ENCODE data around the gene CTTNBP2. TPM values are rescaled to one million over a fixed set of nuclear protein-coding genes. Genes with fewer than 3 reads are reported as not detected.

The CTTNBP2 gene
- total and polyA plus RNA-seq, 10 of the 15 experiments (the other 5 are each of a cell fraction or from before 2014, with no cell fraction given) = 0.04 to 0.43 TPM; not detected in 8

DNA sequence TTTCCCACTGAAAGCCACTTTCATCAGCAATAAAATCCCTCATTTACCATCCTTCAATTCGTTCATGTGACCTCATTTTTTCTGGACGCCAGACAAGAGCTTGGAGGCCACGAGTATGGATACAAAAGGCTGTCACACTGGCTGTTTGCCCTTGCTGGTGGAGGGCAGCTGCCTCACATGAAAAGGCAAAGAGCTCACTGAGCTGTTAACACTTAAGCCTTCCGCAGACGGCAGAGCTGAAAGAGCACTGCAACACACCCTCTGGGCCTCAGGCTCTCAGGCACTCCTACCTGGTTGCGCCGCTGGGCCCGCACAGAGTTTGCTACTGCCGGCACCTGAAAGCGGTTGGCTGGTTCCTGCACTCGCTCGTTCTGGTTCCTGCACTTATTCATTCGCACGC is 199.9 kb downstream of the CTTNBP2 start (continued):
- TF ChIP-seq, protein P1, sequence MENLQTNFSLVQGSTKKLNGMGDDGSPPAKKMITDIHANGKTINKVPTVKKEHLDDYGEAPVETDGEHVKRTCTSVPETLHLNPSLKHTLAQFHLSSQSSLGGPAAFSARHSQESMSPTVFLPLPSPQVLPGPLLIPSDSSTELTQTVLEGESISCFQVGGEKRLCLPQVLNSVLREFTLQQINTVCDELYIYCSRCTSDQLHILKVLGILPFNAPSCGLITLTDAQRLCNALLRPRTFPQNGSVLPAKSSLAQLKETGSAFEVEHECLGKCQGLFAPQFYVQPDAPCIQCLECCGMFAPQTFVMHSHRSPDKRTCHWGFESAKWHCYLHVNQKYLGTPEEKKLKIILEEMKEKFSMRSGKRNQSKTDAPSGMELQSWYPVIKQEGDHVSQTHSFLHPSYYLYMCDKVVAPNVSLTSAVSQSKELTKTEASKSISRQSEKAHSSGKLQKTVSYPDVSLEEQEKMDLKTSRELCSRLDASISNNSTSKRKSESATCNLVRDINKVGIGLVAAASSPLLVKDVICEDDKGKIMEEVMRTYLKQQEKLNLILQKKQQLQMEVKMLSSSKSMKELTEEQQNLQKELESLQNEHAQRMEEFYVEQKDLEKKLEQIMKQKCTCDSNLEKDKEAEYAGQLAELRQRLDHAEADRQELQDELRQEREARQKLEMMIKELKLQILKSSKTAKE (IDR thresholded peaks at IDR 0.05; ENCODE audit: low read depth, poor library complexity, severe bottlenecking) = no peak
- no peak for TF ChIP-seq ZNF622 (IDR thresholded peaks at IDR 0.05)
- no peak for TF ChIP-seq RAD51 (IDR thresholded peaks at IDR 0.05)
- TF ChIP-seq NFIC (IDR thresholded peaks at IDR 0.05; ENCODE audit: low read depth, low read length) = no peak

DNA sequence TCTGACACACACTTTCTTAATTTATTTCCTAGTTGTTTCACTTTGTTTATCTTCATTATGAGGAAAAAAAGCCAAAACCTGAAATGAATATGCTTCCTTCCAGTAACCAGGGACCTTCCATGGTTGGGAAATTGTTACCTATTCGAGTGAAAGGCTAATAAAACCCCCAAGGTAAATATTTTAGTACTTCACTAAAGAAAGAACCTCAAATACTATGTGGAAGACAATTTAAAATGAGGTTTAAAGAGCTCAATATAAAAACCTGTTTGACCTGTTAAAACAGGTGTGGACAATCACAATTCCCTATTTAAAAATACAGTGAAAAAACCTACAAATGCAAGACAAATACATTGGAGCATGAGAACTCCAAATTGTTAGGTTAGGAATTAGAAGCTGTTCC is 200.8 kb downstream of the CTTNBP2 start:
- BruUV-seq (replicated peaks) = no TSS peak
- no peak overlapping the region for H3K27ac ChIP-seq (ENCODE audit: control insufficient read depth, insufficient read depth)
- no peak overlapping the region for H3K4me2 ChIP-seq (ENCODE audit: control insufficient read depth, insufficient read depth)
- no peaks in the 10 kb centered on the region; a peak in 1 of 4 replicates for H3K27me3 ChIP-seq (replicated peaks in 1 of 2; ENCODE audit: control insufficient read depth in 2 of 2, insufficient read depth in 2 of 2, low read length in 1 of 2)
- no peak for ATAC-seq
- in situ Hi-C loops (cut with MboI) = no loop called here
- no peaks in the 10 kb centered on the region for H3K79me2 ChIP-seq (ENCODE audit: control insufficient read depth, insufficient read depth, low read length)
- no peak for FAIRE-seq
- intact Hi-C loops (cut with micrococcal nuclease; ENCODE audit: unreplicated experiment) = no loop called here
- no peaks in the 10 kb centered on the region for H3K4me1 ChIP-seq (ENCODE audit: control insufficient read depth, insufficient read depth, low read length)
- H3K4me3 ChIP-seq = no peak overlapping the region
- TF ChIP-seq GABPA (IDR thresholded peaks at IDR 0.05; ENCODE audit: low read depth) = no peak
- TF ChIP-seq, protein P2, sequence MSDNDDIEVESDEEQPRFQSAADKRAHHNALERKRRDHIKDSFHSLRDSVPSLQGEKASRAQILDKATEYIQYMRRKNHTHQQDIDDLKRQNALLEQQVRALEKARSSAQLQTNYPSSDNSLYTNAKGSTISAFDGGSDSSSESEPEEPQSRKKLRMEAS (IDR thresholded peaks at IDR 0.05; ENCODE audit: low read depth, low read length) = no peak
- TF ChIP-seq ASH2L (IDR thresholded peaks at IDR 0.05; ENCODE audit: borderline replicate concordance, low read depth) = no peak
- ChIA-PET RAD21 (ENCODE audit: unreplicated experiment) (interaction anchor here (0.8 to 3.2 kb wide), 7 partner anchors 44 to 272 kb away, joined by 3 to 19 read pairs (median 6); no protein-coding TSS in a partner anchor), SMC1A (ENCODE audit: uncharacterized antibody, unreplicated experiment) (interaction anchor here (0.8 to 2.6 kb wide), 19 partner anchors 11 to 481 kb away, joined by 3 to 30 read pairs (median 3); no protein-coding TSS in a partner anchor), CTCF (interaction anchor here (0.7 to 7.5 kb wide), 19 partner anchors 9 to 274 kb away, joined by 3 to 88 read pairs (median 4); no protein-coding TSS in a partner anchor), POLR2A (no interaction called here)
- 0% methylated on average over 1 of the region's 1 CpG for WGBS (ENCODE audit: insufficient coverage, insufficient replicate concordance, low lambda C conversion rate, missing lambda C conversion rate)
- no peak overlapping the region for H3K9ac ChIP-seq (ENCODE audit: control insufficient read depth, insufficient read depth, low read length)
- no peaks in the 10 kb centered on the region for H3K9me3 ChIP-seq (replicated peaks; ENCODE audit: control insufficient read depth, insufficient read depth, low read length)
- H4K20me1 ChIP-seq (ENCODE audit: control insufficient read depth, insufficient read depth) = no peaks in the 10 kb centered on the region
- DNase-seq (ENCODE audit: low read depth, low spot score) = no peak
- no peaks in the 10 kb centered on the region; a peak in 1 of 4 replicates for H3K36me3 ChIP-seq (ENCODE audit: control insufficient read depth in 2 of 2, insufficient read depth in 2 of 2, low read length in 1 of 2)
- H2AFZ ChIP-seq (ENCODE audit: control insufficient read depth, low read depth, low read length) = no peak overlapping the region
